GM12801 (cell line): Measurements from ENCODE around the gene RNF166.

Experiments
- TF ChIP-seq, protein P1 (sequence below): IDR thresholded peaks from one replicate; pipeline ENCODE4 v1.5.1; 2011; ENCODE audit warnings: control low read depth; ENCODE audit not compliant: insufficient read length; ENCODE audit errors: extremely low read depth

RNF166 gene

DNA sequence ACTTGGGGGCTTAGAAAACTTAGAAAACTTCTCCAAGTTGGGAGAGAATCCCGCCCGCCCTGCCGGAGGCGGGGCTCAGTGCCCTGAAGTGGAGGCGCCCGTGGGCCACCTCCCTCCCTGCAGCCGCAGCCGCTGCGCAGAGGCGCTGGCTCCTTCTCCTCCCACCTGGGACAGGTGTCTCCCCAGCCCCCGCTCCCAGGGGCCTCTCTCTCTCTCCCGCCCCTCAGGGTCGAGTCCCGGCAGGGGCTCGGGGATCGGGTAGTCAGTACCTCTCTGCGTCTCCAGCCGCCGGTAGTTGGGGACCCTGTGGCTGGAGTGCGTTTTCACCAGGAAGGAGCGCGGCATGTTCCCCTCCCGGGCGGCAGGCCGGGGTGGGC, 20.2 kb downstream of the RNF166 start:
- TF ChIP-seq, protein P1, sequence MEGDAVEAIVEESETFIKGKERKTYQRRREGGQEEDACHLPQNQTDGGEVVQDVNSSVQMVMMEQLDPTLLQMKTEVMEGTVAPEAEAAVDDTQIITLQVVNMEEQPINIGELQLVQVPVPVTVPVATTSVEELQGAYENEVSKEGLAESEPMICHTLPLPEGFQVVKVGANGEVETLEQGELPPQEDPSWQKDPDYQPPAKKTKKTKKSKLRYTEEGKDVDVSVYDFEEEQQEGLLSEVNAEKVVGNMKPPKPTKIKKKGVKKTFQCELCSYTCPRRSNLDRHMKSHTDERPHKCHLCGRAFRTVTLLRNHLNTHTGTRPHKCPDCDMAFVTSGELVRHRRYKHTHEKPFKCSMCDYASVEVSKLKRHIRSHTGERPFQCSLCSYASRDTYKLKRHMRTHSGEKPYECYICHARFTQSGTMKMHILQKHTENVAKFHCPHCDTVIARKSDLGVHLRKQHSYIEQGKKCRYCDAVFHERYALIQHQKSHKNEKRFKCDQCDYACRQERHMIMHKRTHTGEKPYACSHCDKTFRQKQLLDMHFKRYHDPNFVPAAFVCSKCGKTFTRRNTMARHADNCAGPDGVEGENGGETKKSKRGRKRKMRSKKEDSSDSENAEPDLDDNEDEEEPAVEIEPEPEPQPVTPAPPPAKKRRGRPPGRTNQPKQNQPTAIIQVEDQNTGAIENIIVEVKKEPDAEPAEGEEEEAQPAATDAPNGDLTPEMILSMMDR, result no peak

DNA sequence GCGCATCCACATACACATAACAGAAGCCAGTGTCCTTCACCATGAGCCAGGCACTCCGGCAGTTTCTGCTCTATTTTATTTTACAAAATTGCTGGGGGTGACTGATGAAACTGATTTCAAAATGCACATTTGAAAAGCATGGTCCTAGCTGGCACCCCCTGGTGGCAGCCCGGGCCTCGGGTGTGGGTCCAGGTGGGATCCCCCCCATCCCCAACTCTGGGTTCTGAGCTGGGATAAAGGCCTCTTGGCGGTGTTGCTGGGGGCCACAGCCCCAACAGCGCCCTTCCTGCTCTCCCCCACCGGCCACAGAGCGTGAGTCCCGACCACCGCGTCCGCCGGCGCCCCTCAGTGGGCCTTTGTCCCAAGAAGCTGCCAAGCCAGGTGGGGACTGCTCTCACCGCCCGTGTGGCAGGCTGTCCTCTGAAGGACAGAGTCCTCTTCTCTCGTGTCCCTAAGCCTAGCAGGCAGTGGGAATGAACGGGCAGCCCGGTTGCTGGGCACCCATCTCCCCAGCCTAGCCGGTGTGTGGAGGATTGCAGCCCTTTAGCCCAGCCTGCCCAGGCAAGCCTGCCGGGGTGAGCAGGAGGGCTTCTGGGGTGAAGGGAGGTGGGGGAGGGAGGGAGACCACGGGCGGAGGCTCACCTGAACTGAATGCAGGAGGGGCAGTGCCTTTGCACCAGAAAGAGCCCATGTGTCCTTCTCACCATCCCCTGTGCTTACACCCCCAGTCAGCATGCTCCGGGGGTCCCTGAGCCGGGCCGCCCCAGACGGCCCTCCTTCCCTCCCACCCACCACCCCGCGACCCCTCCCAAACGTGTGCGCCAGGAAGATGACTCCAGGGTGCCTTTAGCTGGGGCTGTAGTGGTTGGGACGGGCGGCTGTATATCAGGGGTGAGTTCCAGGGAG, 20.8 kb downstream of the RNF166 start:
- TF ChIP-seq, protein P1, result no peak

DNA sequence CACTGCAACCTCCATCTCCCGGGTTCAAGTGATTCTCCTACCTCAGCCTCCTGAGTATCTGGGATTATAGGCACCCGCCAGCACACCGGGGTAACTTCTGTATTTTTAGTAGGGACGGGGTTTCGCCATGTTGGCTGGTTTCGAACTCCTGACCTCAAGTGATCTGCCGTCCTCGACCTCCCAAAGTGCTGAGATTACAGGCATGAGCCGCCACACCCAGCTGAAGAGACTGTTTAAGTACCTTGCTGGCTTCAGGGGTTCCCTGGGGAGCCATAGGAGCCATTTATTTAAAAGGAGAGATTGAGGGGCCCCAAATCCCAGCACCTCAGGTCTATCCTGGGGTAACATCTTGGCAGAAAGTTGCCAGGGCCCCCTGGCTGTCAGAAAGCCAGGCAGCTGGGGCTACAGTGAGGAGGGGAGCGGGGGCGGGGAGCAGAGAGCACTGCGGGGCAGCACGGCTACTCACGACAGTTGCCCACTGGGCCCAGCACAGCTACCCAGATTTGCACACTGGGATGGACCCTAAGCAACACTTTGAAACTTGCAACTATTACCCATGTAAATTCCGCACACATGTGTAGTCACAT, 21.5 kb downstream of the RNF166 start:
- TF ChIP-seq, protein P1, result no peak

DNA sequence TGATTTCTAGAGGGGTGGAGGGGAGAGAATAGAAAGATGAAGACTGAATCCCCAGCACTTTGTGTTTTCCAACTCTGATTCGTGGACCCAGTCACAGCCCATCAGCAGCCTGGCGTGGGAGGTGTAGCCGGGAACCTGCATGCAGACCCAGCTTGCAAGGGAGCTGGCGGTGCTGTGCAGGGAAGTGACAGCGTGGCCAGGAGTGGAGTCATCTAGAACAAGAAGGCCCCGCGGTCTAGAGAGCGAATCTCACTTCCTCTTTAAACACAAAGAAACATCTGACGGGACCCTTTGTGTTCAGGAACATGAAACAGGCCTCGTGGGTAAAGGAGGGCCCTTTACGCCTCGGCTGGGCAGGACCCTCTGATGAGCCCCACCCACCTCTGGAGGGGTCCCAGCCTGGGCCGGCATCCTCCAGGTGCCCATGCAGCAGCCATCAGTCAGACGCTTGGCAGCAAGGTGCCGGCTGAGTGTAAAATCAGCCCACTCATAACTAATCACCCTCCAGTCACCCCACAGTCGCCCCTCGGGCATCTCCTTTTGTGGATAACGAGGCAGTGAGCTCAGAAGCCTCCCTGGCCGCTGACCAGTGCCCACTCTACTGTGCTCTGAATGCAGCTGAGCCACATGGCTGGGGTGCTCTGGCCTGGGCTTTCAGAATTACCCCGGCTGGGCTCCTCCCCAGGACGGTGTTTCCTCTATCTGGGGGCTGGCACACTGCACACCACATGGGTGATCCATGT, 24.3 kb downstream of the RNF166 start:
- TF ChIP-seq, protein P1, result no peak

DNA sequence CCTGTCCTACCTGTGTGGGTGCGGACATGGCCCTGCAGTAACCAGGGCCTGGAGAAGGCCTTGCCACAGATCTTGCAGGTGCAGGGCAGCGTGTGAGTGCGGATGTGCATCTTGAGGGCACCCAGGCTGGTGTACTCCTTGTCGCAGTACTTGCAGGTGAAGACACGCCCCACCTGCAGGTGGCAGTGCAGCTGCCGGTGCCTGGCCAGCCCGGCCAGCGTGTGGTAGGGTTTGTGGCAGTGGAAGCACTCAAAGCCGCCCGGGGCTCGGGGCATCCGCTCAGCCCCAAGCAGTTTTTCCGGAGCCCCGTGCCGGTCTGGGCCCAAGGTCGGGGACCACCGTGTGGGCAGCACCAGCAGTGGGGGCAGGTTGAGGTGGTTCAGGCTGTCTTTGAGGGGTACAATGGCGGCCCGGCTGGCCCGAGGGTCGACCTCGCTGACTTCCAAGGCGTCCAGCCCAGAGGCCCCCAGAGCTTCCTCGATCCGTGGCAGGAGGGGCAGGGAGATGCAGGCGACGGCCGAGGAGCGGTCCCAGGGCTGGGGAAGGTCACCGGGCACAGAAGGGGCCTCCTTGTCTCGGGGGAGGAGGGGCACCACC, 25.0 kb downstream of the RNF166 start:
- TF ChIP-seq, protein P1, result no peak

DNA sequence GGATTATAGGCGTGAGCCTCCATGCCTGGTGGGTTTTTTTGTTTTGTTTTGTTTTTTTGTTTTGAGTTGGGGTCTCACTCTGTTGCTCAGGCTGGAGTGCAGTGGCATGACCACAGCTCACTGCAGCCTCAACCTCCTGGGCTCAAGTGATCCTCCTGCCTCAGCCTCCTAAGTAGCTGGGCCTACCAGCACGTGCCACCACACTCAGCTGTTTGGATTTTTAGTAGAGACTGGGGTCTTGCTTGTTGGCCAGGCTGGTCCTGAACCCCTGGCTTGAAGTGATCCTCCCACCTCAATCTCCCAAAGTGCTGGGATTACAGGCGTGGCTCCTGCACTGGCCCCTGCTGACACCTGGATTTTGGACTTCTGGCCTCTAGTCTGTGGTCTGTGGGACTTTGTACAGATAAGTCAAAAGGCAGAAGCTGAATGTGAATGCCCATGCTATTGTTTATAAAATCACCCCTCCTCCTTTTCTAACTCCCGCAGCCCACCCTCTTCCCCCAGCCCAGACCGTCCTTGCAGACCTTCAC, 25.6 kb downstream of the RNF166 start:
- TF ChIP-seq, protein P1, result no peak
